ENCODE measurements around the gene ADGRL3. TPM values are rescaled to one million over a fixed set of nuclear protein-coding genes. Genes with fewer than 3 reads are reported as not detected.
"Not testable (repeated sequence)": the region's sequence is repeated elsewhere in the genome, so short reads cannot be mapped to it uniquely, and the experiment has no call there.

The ADGRL3 gene
- total RNA-seq, 4 donors from 2014 or later, result 0.67 to 4.6 (median 1.6) TPM

GRCh38 chr4:61379406-61379805, 179.3 kb downstream of the ADGRL3 start:
- Histone ChIP-seq H3K9me3 (no peaks in the 10 kb centered on the region), H3K36me3 (no peaks in the 10 kb centered on the region), H3K4me1 (no peaks in the 10 kb centered on the region), H3K27me3 (no peaks in the 10 kb centered on the region), H3K4me3 (replicated peaks in 1 of 3) (no peak overlapping the region), H3K27ac (no peak overlapping the region)
- WGBS, 2 donors, result 63 to 68% methylated on average over 1 of the region's 1 CpG
- intact Hi-C loops (cut with DNase I), result no loop called here
- no peak for TF ChIP-seq POLR2A (IDR thresholded peaks at IDR 0.05)
- DNase-seq, result no peak

GRCh38 chr4:61380865-61381264, 180.7 kb downstream of the ADGRL3 start:
- no peak overlapping the region for H3K27ac ChIP-seq
- WGBS, 2 donors, result 52 to 56% methylated on average over 2 of the region's 2 CpGs
- no peak for DNase-seq
- H3K27me3 ChIP-seq, result no peaks in the 10 kb centered on the region
- TF ChIP-seq CTCF (IDR thresholded peaks at IDR 0.05), result no peak
- TF ChIP-seq POLR2A (IDR thresholded peaks at IDR 0.05), result no peak
- H3K4me3 ChIP-seq (replicated peaks in 1 of 3), result no peak overlapping the region
- H3K9me3 ChIP-seq, result no peaks in the 10 kb centered on the region
- H3K4me1 ChIP-seq, result no peaks in the 10 kb centered on the region
- intact Hi-C loops (cut with DNase I), result no loop called here
- H3K36me3 ChIP-seq, result no peaks in the 10 kb centered on the region

GRCh38 chr4:61385256-61385655, 185.1 kb downstream of the ADGRL3 start:
- no peaks in the 10 kb centered on the region for H3K36me3 ChIP-seq
- H3K27ac ChIP-seq, result no peak overlapping the region
- intact Hi-C loops (cut with DNase I), result no loop called here
- no peaks in the 10 kb centered on the region for H3K27me3 ChIP-seq
- no peak overlapping the region for H3K4me3 ChIP-seq (replicated peaks in 1 of 3)
- no peak for DNase-seq
- WGBS, 2 donors, result 79 to 82% methylated on average over 4 of the region's 4 CpGs
- TF ChIP-seq POLR2A (IDR thresholded peaks at IDR 0.05), result no peak
- TF ChIP-seq CTCF (IDR thresholded peaks at IDR 0.05), result no peak
- no peaks in the 10 kb centered on the region for H3K4me1 ChIP-seq
- no peaks in the 10 kb centered on the region for H3K9me3 ChIP-seq

GRCh38 chr4:61387372-61387771, 187.2 kb downstream of the ADGRL3 start:
- H3K9me3 ChIP-seq; H3K27me3 ChIP-seq; H3K36me3 ChIP-seq; H3K27ac ChIP-seq; intact Hi-C loops (cut with DNase I); DNase-seq; H3K4me3 ChIP-seq (replicated peaks in 1 of 3); H3K4me1 ChIP-seq: not testable (repeated sequence)
- 80 to 86% methylated on average over 7 of the region's 7 CpGs for WGBS, 2 donors

GRCh38 chr4:61389640-61390039, 189.5 kb downstream of the ADGRL3 start:
- no peaks in the 10 kb centered on the region for H3K27me3 ChIP-seq
- H3K9me3 ChIP-seq, result no peaks in the 10 kb centered on the region
- H3K27ac ChIP-seq, result no peak overlapping the region
- no peak for DNase-seq
- H3K36me3 ChIP-seq, result no peaks in the 10 kb centered on the region
- intact Hi-C loops (cut with DNase I), result no loop called here
- H3K4me3 ChIP-seq (replicated peaks in 1 of 3), result no peak overlapping the region
- WGBS, 2 donors, result 67 to 79% methylated on average over 2 of the region's 2 CpGs
- TF ChIP-seq CTCF (IDR thresholded peaks at IDR 0.05) (no peak), POLR2A (IDR thresholded peaks at IDR 0.05) (no peak)
- H3K4me1 ChIP-seq, result no peaks in the 10 kb centered on the region

- Histone ChIP-seq H3K4me3 (replicated peaks in 1 of 3) (no peak overlapping the region), H3K9me3 (no peaks in the 10 kb centered on the region), H3K4me1 (no peaks in the 10 kb centered on the region), H3K36me3 (no peaks in the 10 kb centered on the region), H3K27me3 (no peaks in the 10 kb centered on the region), H3K27ac (no peak overlapping the region)
- TF ChIP-seq CTCF (IDR thresholded peaks at IDR 0.05) (no peak), POLR2A (IDR thresholded peaks at IDR 0.05) (no peak)
- intact Hi-C loops (cut with DNase I), result no loop called here
- DNase-seq, result no peak
- WGBS, 2 donors, result 87 to 91% methylated on average over 3 of the region's 3 CpGs
Measured at GRCh38 chr4:61395754-61396153, 195.6 kb downstream of the ADGRL3 start.

Measured in thyroid gland (tissue), 4 donors.